GM18873 (cell line): ENCODE data around the gene ACTRT2.

Experiments used
- ATAC-seq: cut with Tn5 transposase; IDR thresholded peaks from one replicate; pipeline ENCODE4 v1.9.1; 2021; ENCODE audit warnings: mild to moderate bottlenecking, moderate library complexity, moderate number of reproducible peaks; ENCODE audit not compliant: unreplicated experiment, low FRiP score

The ACTRT2 gene

GRCh38 chr1:3001471-3002348, 19.6 kb upstream of the ACTRT2 start:
- ATAC-seq, result no peak

DNA sequence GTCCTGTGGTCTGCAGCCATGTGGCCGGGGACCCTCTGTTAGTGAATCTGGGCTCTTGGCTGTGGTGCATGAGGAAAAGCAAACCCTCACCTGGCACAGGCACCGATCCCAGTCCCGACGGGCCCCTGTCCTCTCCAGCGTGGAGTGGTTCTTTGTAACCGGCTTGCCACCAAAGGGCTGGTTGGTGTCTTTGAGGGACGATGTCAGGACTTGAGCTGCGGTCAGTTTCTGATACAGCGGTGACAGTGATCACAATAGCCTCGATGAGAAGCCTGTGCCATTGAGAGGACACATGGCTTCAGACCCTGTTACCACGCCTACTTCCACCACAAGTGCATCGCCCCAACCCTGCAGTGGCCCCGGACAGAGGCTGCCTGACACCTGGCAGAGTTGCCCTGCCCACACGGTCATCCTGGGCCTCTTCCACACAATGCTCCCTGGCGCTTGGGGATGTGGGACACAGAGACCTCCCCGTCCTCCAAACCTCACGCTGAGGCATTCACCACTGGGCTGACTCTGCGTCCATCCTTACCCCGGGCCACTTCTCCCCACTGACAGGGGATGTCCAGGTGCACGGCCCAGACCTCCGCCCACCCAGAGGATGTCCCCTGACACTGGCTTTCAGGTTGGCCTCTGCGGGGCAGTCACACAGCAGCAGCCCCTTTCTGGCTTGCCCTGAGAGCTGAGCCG, 18.8 kb upstream of the ACTRT2 start:
- ATAC-seq, result no peak

DNA sequence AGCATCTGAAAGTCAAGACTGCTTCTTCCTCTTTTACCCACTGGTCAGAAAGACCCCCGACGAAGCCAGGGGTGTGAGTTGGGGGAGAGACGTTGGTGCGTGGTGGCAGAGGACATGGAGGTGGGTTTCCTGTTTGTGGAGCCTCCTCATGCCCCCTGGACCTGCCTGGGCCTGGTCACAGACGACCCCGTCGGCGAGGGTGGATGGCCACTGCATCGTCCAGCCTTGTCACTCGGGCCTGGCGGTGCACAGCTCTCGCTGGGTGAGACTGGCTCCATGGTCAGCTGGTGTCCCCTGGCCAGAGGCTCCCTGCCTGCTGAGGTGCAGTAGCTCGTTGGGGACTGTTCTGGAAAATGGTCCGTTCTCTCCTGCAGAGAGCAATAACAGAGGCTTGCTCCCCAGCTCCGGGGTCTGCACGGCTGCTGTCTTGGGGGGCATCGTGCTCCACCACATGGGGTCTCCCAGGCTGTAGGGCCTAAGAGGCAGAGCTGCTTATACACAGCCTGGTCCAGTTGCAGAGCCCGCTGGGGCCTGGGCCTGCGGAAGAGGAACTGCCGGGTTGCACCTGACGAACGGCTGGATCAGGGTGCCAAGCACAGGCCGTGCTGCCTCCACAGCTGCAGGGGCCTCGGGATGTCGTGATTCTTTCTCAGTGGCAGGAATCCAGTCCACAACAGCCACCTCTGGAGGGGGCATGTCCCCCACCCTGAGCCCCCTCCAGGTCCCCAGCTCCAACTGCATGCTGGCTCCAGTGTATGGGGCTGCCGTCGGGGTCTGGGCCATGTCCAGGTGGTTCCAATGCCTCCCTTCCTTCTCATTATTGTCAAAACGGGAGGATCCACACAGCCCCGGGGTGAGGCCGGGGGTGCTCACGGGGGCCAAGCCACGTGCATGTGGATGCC, 18.0 kb upstream of the ACTRT2 start:
- ATAC-seq, result no peak

- ATAC-seq, result no peak
Measured at GRCh38 chr1:3003941-3004270, 17.4 kb upstream of the ACTRT2 start.

GRCh38 chr1:3004285-3005205, 16.7 kb upstream of the ACTRT2 start:
- no peak for ATAC-seq

- ATAC-seq, result no peak
Measured at GRCh38 chr1:3005771-3006170, 15.5 kb upstream of the ACTRT2 start.

DNA sequence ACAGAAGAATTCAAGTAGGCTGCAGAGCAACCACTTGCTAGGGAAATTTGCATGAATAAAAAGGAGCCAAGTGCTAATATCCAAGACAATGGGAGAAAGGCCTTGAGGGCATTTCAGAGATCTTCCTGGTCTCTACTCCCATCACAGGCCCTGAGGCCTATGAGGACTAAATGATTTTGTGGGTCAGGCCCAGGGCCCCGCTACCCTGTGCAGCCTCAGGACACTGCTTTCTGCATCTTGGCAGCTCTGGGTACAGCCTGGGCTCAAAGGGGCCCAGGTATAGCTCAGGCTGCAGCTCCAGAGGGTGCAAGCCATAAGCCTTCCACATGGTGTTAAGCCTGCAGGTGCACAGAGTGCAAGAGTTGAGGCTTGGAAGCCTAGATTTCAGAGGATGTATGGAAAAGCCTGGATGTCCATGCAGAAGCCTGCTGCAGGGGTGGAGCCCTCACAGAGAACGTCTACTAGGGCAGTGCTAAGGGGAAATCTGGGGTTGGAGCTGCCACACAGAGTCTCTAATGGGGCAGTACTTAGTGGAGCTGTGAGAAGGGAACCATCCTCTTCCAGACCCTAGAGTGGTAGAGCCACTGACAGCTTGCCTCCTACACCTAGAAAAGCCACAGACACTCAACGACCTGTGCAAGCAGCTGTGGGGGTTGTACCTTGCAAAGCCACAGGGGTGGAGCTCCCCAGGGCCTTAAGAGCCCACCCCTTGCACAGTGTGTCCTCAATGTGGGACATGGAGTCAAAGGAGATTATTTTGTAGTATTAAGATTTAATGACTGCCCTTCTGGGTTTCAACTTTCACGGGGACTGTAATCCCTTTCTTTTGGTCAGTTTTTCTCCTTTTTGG, 13.7 kb upstream of the ACTRT2 start:
- no peak for ATAC-seq

- ATAC-seq, result no peak
Measured at GRCh38 chr1:3009021-3009420, 12.2 kb upstream of the ACTRT2 start.

DNA sequence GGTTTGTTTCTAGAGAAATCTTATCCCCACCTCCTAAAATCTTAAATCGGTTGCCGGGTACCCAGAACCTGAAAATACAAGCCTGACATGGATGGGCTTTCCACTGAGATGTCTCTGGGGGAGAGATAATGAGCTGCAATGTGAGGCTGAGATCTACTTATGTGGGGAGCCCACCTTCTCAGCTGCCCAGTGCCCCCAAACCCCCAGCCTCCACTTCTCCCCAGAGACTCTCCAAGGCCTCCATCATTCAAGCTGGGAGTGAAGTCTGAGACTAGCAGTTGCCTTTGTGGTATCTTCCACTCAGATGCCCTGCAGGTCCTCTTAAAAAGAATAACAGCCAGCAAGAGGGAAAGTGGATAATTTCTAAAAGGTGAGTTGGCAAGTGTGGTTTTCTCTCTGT, 11.7 kb upstream of the ACTRT2 start:
- no peak for ATAC-seq

- no peak for ATAC-seq
Measured at GRCh38 chr1:3011127-3011526, 10.1 kb upstream of the ACTRT2 start.

GRCh38 chr1:3011631-3012455, 9.4 kb upstream of the ACTRT2 start:
- no peak for ATAC-seq

DNA sequence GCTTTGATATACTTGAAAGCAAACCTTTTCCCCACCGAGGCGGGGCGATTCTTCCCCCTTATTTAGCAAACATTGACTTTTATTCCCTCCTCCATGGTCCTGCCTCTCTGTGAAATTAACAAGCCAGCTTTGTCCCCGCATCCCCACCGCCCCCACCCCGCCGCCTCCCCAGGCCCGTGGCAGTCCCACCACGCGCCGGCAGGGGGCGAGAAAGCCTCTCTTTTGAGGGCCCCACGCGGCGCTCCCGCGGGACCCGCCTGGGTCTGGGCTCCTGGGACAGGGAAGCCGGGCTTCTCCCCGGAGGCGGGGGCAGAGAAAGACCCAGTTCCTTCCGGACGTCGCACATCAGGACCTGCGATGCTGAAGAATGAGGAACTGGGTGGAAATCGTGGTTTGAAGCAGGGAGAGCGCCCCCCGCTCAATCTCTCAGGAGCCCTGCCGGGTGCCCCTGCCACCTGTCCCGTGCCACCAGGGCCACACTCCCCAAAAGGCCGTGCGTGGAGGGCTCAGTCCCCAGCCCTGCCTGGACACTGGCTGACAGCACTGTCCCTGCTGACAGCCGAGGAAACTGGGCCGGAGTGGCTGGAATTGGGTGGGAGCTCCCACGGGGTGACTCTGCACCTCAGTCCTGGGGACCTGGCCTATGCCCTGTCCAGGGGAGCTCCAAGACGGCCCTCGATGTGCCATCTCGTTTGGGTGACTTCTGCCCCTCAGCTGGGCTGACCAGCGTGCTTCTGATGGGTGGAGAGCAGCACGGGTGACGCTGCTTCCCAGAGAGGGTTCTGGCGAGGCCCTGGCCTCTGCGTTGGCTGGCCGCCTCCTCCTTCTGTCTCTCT, 8.6 kb upstream of the ACTRT2 start:
- no peak for ATAC-seq

DNA sequence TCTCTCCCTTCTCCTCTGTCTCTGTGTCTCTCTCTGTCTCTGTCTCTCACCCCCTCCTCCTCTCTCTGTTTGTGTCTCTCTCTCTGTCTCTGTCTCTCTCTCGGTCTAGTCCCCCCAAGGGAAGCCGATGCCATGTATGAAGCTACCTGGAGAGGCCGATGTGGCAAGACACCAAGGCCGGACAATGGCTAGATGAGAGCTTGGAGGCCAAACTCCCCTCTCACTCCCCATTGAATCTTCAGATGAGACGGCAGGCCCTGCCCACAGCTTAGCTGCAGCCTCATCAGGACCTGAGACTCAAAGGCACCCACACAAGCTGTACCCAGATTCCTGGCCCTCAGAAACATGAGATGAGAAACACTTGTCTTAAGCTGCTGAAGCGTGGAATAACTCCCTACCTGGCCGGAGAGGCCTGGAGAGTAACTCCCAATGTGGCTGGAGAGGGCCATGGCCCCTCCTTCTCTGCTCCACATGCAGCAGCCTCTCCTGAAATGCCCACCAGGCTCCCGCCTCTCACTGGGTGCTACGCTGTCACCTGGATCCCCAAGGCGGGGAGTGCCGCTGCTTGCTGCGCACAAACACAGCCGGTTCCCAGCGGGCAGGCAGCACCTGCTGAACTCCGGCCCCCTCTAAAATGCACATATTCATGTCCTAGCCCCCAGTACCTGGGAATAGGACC, 7.8 kb upstream of the ACTRT2 start:
- ATAC-seq, result no peak

DNA sequence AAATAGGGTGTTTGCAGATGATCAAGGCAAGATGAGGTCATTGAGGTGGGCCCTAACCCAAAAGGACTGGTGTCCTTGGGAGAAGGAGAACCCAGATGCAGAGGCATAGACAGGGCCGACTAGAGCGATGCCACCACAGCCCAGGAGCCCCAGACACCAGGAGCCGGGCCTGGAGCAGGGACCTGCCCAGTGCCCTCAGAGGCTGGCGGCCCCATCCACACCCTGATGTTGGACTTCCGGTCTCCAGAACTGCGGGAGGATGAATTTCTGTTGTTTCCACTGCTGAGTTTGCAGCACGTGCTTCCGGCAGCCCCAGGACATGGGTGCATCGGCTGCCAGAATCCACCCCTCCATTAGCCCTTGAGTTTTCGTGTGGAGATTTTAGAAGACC, 7.2 kb upstream of the ACTRT2 start:
- no peak for ATAC-seq

- no peak for ATAC-seq
Measured at GRCh38 chr1:3014443-3015268, 6.6 kb upstream of the ACTRT2 start.

DNA sequence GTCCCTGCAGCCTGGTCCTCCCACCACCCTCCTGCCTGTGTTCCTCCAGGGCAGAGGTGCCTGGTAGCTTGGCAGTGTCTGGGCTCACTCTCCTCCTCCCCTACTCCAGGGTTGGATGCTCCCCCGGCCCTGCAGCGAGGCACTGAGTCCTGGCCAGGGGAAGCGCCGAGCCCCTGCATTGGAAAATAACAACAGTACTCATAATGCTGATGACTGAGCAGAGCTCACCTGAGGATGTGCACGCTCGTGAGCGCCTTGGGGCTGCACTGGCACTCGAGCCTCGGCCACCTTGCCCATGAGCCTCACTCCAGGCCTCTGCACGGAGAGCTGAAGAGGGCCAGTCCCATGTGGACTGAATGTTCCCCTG, 6.0 kb upstream of the ACTRT2 start:
- no peak for ATAC-seq
